Caco-2 (cell line): ENCODE results near the gene RNF4. TPM values are rescaled to one million over a fixed set of nuclear protein-coding genes. Genes with fewer than 3 reads are reported as not detected.

ENCODE experiments used
- BruUV-seq: library from RNA; stranded (reverse); fragments of 400-500 nt; replicated peaks from 2 replicates; lab custom pipeline; 2021; lab: Mats Ljungman, UMichigan
- CTCF ChIA-PET: fragments of 300-600 bp; sonication (Branson Sonifier 250); formaldehyde crosslinking; loops from one replicate; lab custom pipeline; 2022; ENCODE audit warnings: antibody characterized with exemption; lab: Charles Lee
- POLR2A ChIA-PET: fragments of 300-600 bp; sonication (Branson Sonifier 250); formaldehyde crosslinking; loops from one replicate; lab custom pipeline; 2022; ENCODE audit warnings: antibody characterized with exemption; lab: Charles Lee
- DNase-seq, 2 experiments: peaks; one replicate each; pipeline versions ENCODE4 v3.0.0 to v3.0.0-alpha.2; 2020 to 2022
- H3K27me3 ChIP-seq: replicated peaks from 2 replicates; pipeline ENCODE4 v1.6.0; 2011; ENCODE audit warnings: low read length; ENCODE audit not compliant: control insufficient read depth, insufficient read depth
- H3K36me3 ChIP-seq: 2 replicates; pipeline ENCODE4 v1.5.1; 2011; ENCODE audit warnings: low read length; ENCODE audit not compliant: control insufficient read depth, insufficient read depth
- H3K4me1 ChIP-seq: fragments of 250-450 bp; sonication (Bioruptor Pico); 2 replicates; pipeline ENCODE4 v1.5.1; 2020; ENCODE audit warnings: mild to moderate bottlenecking
- H3K4me3 ChIP-seq: 2 replicates; pipeline ENCODE4 v1.5.1; 2011; ENCODE audit warnings: low read depth, mild to moderate bottlenecking, control low read depth, low read length
- H3K9me3 ChIP-seq: fragments of 250-450 bp; sonication (Bioruptor Pico); 2 replicates; pipeline ENCODE4 v1.5.1; 2020; ENCODE audit warnings: mild to moderate bottlenecking, moderate library complexity
- H3K27ac Mint-ChIP-seq: one replicate; pipeline ENCODE4 v1.8.0; 2022; ENCODE audit warnings: mixed read lengths; ENCODE audit not compliant: unreplicated experiment
- H3K27me3 Mint-ChIP-seq: one replicate; pipeline ENCODE4 v1.8.0; 2022; ENCODE audit warnings: mixed read lengths; ENCODE audit not compliant: insufficient read depth, unreplicated experiment
- H3K36me3 Mint-ChIP-seq: one replicate; pipeline ENCODE4 v1.8.0; 2022; ENCODE audit warnings: mild to moderate bottlenecking, mixed read lengths; ENCODE audit not compliant: insufficient read depth, unreplicated experiment
- H3K4me1 Mint-ChIP-seq: one replicate; pipeline ENCODE4 v1.8.0; 2022; ENCODE audit warnings: low read depth, mixed read lengths; ENCODE audit not compliant: unreplicated experiment
- H3K4me3 Mint-ChIP-seq: one replicate; pipeline ENCODE4 v1.8.0; 2022; ENCODE audit warnings: mild to moderate bottlenecking, moderate library complexity, mixed read lengths; ENCODE audit not compliant: unreplicated experiment
- H3K9me3 Mint-ChIP-seq: one replicate; pipeline ENCODE4 v1.8.0; 2022; ENCODE audit warnings: mixed read lengths; ENCODE audit not compliant: unreplicated experiment
- CTCF ChIP-seq, 2 experiments: fragments of 200-600 bp in 1 of 2; IDR thresholded peaks; 1 replicate in 1 of 2; 2 replicates in 1 of 2; pipeline versions ENCODE4 v1.5.1 to v1.8.0; 2011 to 2022; ENCODE audit warnings: antibody characterized with exemption in 1 of 2, control low read depth in 1 of 2, inconsistent platforms in 1 of 2, low read depth in 1 of 2, low read length in 1 of 2, mild to moderate bottlenecking in 1 of 2, moderate library complexity in 1 of 2; ENCODE audit not compliant: insufficient read depth in 1 of 2, severe bottlenecking in 1 of 2, unreplicated experiment in 1 of 2
- intact Hi-C: fragments of 100-400 bp; cut with micrococcal nuclease; formaldehyde crosslinking; loops from one replicate; pipeline ENCODE4 v1.10.0; 2022; ENCODE audit not compliant: unreplicated experiment
- total RNA-seq: library from RNA; stranded (reverse); gene quantifications from 2 replicates; pipeline ENCODE4 v1.2.3, GENCODE V29; 2022

The RNF4 gene
- total RNA-seq, 1 experiment from 2014 or later: 75.4 TPM

- H3K4me3 ChIP-seq: no peak overlapping the region
These were observed 31.3 kb upstream of the RNF4 start for GRCh38 chr4:2437475-2438215.

GRCh38 chr4:2438822-2439718, 29.8 kb upstream of the RNF4 start:
- CTCF ChIA-PET: no interaction called here

More at GRCh38 chr4:2437475-2438215, 31.3 kb upstream of the RNF4 start:
- intact Hi-C loops: no loop called here
- no peaks in the 10 kb centered on the region for H3K4me1 ChIP-seq
- no peaks in the 10 kb centered on the region for H3K36me3 ChIP-seq
- H3K27me3 ChIP-seq: no peaks in the 10 kb centered on the region
- Mint-ChIP-seq H3K27ac (no peak overlapping the region), H3K27me3 (no peaks in the 10 kb centered on the region), H3K4me1 (no peaks in the 10 kb centered on the region), H3K36me3 (no peaks in the 10 kb centered on the region), H3K9me3 (no peaks in the 10 kb centered on the region), H3K4me3 (no peak overlapping the region)
- ChIA-PET CTCF (interaction anchor here (1.0 kb wide), 1 partner anchor 24 kb away, joined by 3 read pairs; no protein-coding TSS in a partner anchor), POLR2A (no interaction called here)
- TF ChIP-seq CTCF (IDR thresholded peaks at IDR 0.05; ENCODE audit: insufficient read depth in 1 of 2, low read depth in 1 of 2, low read length in 1 of 2, severe bottlenecking in 1 of 2, unreplicated experiment in 1 of 2): no peak
- DNase-seq: no peak
- BruUV-seq: no TSS peak
- no peaks in the 10 kb centered on the region for H3K9me3 ChIP-seq

More at GRCh38 chr4:2438822-2439718, 29.8 kb upstream of the RNF4 start:
- Mint-ChIP-seq H3K27ac (no peak overlapping the region), H3K4me1 (no peaks in the 10 kb centered on the region), H3K27me3 (no peaks in the 10 kb centered on the region), H3K36me3 (no peaks in the 10 kb centered on the region), H3K9me3 (no peaks in the 10 kb centered on the region), H3K4me3 (no peak overlapping the region)
- intact Hi-C loops: no loop called here
- Histone ChIP-seq H3K9me3 (no peaks in the 10 kb centered on the region), H3K4me1 (no peaks in the 10 kb centered on the region), H3K36me3 (no peaks in the 10 kb centered on the region), H3K27me3 (no peaks in the 10 kb centered on the region), H3K4me3 (no peak overlapping the region)
- BruUV-seq: no TSS peak
- POLR2A ChIA-PET: no interaction called here
- no peak for TF ChIP-seq CTCF (IDR thresholded peaks at IDR 0.05; ENCODE audit: insufficient read depth in 1 of 2, low read depth in 1 of 2, low read length in 1 of 2, severe bottlenecking in 1 of 2, unreplicated experiment in 1 of 2)
- DNase-seq: no peak
